Limb (tissue), 2 donors: ENCODE results near the gene NRXN3.
"Not testable (repeated sequence)": the region's sequence is repeated elsewhere in the genome, so short reads cannot be mapped to it uniquely, and the experiment has no call there.

Experiments
- DNase-seq, 2 donors: peaks; one replicate each; pipeline ENCODE4 v3.0.0-alpha.2; 2016; ENCODE audit errors: extremely low spot score in 2 of 2

NRXN3 gene

DNA sequence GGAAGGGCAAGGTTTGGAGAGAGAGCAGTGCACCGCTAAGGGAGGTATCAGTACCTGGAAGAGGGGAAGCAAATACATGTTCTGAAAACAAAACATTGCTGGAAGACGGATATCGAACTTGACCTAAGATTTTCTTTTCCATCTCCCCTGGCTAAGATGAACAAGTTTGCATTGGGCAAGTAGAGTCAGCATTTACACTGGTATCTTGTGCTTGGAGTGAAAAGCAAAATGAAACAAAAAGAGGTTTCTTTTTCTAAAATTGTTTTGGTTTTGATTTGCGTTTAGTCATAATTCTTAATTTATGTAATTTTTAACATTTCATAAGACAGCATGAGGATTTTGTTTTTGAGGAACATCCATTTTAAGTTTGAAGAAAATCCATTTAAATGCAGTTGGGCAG is 881.6 kb downstream of the NRXN3 start:
- no peak for DNase-seq

DNA sequence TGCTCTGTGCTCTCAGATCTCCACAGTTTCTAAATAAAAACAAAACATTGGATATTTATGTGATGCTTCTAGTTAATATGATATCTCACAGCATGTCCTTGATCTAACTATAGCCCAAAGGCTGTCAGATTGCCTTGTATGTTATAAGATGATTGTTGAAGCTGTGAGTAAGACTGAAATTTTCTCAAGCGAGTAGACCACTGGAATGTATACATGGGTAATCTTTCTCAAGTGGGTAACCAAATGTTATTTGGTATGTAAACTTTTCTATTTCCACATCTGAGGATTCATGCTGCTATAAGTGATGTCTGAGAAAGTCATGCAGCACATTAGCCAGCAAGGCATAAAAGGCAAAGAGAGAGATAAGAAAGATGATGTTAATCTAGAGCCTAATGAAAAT is 886.7 kb downstream of the NRXN3 start:
- DNase-seq: no peak

DNA sequence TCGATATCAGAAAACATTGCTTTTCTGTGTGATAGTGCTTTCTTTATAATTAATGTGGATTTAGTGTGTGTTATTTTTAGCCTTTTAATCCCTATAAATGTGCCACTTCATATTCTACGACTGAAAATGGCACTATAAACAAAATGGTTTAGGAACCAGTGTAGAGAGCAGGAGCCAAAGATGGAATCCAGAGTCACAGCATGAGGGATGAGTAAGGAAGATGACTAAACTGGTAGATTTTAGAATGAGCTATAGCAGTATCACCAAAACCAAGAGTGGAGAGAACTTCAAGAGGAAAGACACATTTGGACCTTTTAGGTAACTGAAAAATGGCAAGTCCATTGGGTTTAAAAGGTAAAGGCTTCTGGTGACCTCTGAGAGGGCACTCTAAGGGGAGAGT is 887.2 kb downstream of the NRXN3 start:
- no peak for DNase-seq

DNA sequence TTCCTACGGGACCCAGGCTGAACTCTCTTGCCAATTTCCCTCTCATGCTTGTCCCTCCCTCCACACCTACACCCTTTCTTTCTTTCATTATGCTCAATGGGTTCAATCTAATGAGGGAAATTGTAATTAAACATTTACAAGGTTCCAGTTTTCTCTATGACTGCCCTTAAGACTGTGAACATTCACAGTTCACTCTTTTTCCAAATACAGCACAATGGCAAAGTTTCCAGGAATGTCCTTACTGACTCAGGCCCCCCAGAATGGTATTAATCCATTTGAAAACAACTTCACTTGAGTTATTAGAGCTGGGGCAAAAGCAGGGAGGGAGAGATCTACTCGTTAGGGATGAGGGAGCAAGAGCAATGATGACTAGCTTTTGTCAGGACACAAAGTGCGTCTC is 892.1 kb downstream of the NRXN3 start:
- no peak for DNase-seq

DNA sequence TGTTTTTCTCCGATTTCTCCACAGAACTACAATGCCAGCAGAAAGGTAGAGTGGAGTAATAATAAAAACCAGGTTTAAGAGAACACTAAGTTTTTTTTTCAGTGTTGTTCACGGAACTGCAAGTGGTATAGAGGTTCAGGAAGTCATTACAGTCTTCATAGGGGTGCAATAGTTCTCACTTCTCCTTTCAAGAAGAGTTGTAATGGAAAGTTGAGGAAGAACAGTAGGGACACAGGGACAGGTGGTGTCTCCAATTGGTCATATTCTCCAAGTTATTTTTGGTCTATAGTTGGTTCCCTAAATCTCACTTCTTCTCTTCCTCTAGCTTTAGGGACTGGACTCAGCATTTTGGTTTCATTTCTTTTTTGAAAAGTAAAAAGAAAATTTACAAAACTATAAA is 894.0 kb downstream of the NRXN3 start:
- no peak for DNase-seq

DNA sequence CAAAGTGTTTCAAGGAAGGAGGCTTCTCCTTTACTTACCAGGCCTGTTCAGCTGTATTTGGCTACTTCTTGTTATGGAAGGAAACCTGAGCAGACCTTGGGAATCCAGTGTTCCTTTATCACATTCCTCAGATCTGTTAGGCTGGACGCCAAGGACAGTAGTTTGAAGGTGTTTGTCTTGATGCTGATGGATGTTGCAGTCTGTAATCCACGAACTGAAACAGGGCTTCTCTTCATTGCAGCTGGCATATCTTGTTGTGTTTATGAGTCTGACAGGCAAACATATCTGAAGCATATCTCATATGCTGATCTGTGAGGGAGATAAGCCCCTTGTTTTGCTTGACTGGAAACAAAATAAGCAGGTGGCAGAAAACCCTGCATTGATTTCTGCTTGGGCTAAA is 904.3 kb downstream of the NRXN3 start:
- DNase-seq: no peak

DNA sequence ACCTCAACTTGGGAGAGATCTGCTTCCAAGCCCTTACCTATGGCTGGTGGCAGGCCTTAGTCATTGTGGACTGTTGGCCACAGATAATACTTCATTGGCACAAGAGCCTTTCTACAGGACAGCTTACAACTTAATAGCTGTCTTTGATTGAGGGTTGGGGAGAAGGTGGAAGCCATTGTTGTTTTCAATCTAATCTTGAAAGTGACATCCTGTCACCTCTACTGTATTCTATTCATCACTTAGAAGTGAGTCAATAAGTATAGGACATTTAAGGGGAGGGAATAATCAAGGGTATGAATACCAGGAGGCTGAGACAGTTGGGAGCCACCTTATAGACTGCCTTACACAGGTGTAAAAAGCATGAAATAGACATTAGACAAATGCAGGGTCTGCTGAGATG is 906.3 kb downstream of the NRXN3 start:
- no peak for DNase-seq

DNA sequence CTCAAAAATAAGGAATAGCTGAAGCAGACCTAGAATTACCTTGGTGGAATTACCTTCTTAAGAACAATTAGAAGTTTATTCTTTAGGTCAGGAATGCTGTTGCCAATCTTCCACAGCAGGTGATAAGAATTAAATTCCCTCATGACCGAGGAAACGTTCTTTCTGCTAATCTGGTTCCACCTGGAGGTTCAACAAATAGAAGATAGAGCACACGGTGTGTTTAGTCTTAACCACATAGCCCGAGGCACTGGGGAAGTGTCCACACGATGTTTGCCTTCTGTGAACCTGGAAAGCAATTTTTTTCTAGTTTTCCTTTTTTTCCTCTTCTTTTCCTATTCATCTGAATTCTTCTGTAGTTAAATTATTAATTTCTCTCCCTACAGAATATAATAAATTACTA is 906.9 kb downstream of the NRXN3 start:
- DNase-seq: no peak

DNA sequence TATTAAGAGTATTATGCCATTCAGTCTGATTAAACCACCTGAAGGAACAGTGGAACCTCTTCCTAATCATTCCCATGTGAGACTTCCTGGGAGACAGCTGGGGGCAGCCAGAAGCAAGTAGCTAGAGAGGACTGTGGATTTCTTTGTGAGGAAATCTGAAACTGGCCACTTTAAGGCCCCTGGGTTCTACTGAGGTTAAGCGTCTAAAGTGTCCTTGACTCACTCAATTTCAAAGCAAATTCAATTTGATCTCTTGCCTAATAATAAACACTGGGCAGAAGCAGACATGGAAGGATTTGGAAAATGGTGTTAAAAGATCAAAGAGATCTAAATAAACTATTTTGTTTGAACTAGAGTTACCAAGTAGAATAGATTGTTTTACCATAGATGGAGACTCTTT is 909.9 kb downstream of the NRXN3 start:
- DNase-seq: no peak

DNA sequence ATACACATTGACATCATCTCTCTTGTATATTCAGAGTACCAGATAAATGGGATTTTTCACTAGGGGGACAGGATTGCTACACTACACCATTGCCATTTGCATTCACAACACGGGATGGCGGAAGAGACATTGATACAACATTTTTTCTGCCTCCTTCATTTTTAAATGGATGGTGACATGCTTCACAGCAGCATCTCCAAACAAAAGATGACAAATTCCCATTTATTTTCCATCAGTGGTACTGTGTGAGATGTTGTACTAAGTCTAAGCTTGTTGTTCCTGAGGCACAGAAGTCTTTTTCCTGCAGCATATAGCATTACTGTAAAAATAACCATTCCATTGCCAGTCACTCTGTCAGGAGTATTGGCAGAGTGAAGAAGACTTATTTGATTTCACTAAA is 912.7 kb downstream of the NRXN3 start:
- DNase-seq: no peak

DNA sequence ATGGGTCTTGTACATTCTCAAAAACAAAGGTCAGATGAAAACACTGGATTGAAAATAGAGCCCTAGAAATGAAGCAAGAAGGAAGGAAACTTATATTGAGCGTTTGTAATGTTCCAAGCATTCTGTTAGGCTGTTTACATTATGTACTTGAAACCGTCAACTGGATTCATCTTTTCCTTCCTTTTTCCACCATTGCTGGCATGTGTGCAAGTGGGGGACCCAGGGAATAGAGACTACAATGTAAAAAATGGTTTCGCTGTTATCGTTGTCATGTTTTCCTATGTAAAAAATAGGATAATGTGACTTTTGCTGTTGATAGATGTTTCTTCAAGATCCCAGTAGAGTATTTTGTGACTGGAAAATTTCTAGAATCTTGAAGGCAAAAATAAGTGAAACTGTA is 913.2 kb downstream of the NRXN3 start:
- DNase-seq: no peak

DNA sequence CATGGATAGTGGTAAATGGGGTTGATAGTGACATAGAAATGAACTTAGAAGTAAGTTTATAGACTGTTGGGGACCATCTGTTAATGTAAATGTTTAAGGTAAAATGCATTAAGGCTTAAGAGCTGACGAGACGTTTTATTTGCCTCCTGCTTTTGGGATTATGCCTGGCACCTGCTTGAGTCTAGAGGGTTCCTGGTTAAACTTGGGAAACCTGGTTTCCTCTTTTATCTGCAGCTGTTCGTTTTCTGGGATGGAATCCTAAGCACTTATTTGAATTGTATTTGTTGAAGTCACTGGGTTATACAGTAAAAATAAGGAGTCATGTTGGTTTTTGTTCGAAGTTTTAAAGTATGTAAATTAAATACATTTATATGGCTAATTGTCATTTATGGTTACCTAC is 914.7 kb downstream of the NRXN3 start:
- no peak for DNase-seq

DNA sequence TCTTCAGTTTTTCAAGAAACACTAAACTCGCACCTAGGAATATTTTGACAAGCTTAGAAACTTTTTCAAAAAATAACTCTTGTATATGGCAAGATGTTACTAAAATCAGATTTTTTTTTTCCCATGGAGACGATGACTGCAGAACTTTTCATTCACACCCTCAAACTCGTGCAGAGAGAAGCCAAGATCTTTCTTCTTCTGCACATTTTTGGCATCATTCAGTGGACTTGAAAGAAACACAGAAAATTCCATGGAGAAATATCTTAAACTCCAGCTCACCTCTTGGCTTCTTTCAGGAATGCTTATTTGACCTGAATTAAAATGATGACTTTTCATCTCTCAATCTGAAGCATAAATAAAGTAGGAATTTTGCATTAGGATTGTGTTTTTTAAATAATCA is 919.4 kb downstream of the NRXN3 start:
- peak in 1 of 2 donors; percentile 58 for DNase-seq

DNA sequence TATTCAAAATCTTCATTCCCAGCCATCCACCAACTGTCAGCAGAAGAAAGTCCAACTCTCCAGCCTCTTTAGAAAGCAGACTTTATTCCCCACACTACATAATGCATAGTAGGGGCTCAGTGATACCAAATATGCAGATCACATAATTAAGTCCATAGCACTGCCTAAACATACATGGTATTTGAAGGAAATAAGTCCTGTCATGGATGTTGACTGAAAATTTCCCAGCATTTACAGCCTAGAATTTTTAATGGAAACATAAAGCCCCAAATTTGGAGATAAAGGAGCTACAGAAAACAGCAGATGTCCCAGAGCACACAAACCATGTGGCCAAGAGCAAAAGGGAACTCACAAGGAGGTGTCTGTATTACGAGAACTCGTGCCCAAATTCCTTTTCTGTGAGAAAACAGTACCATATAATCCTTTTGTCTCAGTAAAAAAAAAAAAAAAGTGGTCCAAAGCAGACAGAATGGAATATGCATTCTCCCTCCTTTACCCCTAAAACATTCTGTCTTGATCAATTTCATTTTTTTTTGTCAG is 920.5 kb downstream of the NRXN3 start:
- DNase-seq: peak in 1 of 2 donors; percentile 24

DNA sequence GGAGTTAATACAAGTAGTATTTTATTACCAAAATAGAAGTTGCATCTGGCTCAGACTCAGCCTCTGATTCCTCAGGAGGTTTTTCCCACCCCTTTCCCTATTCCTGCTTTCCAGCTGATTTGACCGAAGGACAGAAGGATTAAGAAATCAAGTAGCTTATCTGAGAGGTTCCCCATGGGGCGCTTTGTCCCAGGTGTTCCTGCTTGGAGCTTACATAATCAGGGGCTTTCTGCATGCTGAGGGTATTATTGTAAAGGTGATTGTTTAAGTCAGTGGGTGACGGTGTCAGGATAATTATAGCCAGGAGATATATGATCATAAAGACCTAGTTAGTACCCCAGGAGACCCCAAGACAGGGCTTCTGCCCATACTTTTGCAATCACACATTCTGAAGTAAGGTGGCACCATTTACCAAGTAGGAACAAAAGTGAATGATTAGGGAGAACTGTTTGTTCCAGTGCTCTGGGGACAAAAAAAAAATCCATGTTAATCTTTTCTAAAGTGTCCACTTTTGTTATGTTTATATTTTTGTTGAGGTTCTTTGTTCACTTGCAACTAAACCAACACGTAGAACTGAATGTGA is 921.3 kb downstream of the NRXN3 start:
- no peak for DNase-seq

DNA sequence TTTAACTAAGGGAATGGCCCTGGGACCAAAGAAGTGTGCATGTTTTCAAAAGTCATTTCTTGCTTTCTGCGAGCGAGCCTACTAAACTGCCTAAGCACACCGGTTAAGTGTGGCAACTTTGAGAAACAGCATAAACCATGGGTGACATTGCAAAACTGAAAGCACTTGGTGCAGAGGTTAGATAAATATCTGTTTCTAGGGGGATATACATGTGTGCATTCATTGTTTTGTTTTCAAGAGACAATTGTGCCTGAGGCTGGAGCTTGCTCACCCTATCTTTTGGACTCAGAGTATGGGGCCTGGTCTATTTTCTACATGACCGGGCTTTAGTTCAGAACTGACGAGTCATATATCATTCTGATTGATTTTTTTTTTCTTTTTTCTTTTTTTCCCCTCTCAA is 923.4 kb downstream of the NRXN3 start:
- DNase-seq: no peak

DNA sequence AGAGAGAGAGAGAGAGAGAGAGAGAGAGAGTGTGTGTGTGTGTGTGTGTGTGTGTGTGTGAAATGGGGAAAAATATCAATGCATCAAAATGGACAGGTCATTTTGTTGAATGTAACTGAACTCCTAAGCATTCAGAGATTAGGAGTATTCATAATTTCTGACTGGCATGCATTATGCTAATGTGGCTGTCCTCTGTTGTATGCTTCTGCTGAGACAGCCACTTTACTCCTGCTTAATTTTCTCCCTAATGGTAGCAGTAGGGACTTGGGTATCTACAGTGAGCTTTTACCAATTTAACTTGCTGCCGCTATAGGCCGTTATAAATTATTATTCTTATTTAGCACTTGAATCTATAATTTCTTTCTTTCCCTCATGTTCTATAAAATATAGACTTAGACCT is 924.8 kb downstream of the NRXN3 start:
- no peak for DNase-seq

DNA sequence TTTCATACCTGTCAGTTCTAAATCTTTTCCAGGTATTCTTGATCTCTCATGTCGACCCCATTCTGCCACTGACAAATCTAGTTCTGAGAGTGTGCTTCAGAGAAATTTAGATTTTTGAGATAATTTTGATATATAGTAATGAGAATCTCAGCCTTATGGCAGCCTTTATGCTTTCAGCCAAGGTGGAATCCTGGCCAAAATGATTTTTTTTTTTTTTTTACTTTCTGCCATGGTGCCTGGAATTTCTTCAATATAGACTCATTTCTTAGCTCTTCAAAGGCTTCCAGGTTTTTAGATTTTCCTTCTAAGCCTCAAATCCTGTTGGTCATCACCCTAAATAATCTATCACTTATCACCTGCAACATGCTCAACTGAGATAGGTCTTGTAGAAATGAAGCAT is 926.6 kb downstream of the NRXN3 start:
- no peak for DNase-seq

DNA sequence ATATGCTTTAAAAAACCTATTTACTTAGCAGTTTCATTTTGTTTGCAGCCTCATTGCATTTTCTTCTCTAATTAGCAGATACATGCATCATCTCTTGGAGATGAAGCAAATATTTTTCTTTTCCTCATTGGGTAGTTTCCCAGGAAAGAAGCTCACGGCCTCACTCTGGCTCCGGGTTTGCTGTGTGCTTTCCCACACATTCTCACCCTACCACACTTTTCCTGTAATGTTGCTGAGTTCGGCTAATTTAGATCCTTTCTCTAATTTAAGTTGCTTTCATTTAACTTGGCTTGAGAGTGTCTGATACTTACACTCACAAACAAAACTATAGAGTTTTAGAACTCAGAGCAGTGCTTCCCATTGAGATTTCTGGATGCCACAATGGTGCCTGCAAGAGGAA is 928.2 kb downstream of the NRXN3 start:
- DNase-seq: no peak

DNA sequence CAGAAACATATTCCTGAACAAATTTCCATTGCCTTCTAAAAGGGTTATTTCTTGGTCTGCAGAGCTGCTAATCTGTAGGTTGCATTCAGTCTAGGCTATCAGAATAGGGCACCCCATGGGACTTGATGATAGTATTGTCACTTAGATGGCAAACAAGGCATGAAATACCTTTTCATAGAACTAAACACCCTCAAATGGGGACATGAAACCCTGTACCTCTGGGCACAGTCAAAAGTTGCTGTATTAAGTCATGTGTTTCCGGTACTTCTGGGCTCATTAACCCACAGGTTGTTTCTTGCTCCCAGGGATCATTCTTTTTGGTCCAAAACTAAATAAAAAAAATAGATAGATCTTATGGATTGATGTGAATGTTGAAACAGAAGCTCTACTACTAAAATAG is 930.4 kb downstream of the NRXN3 start:
- no peak for DNase-seq

DNA sequence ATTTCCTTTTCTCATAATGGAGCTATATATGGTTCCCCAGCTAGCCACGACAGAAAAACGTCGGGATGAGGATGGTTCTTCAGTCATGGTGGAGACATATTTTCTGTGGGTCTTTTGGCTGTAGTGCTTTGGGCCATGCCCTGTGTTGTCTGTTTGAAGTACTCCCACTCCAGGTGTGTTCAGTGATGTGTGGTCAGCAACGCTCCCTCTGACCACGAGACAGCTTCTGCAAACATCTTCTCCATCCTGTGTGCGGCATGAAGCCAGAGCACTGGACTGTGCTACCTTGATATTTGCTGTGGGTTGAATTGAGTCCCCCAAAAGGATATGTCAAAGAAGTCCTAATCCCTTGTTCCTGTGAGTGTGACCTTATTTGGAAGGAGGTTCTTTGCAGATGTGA is 931.2 kb downstream of the NRXN3 start:
- no peak for DNase-seq

DNA sequence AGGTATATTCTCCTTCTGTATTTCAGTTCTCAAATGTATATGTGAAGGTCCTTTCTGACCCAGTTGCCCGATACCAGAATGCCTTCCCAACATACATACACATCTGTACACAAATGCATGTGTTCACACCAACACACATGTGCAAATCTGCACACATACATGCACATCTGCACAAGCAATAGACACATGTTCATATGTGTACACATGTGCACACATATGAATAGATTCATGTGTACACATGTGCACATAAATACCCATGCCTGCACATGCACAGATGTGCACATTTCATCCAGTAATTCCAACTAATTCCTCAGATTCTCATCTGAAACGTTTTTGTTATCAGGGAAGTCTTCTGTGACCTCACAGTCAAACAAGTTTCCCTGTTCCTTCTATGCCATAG is 933.6 kb downstream of the NRXN3 start:
- DNase-seq: no peak

DNA sequence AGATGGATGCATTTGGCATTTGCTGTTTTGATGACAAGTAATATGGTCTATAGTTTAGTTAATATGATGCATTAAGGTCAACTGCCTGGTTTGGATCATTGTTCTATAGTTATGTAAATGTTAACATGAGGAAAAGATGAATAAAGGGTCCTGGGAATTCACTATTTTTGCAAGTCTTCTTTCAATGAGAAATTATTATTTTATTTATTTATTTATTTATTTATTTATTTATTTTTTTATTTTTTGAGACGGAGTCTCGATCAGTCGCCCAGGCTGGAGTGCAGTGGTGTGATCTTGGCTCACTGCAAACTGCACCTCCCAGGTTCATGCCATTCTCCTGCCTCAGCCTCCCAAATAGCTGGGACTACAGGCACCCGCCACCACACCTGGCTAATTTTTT is 940.4 kb downstream of the NRXN3 start:
- not testable (repeated sequence) for DNase-seq

DNA sequence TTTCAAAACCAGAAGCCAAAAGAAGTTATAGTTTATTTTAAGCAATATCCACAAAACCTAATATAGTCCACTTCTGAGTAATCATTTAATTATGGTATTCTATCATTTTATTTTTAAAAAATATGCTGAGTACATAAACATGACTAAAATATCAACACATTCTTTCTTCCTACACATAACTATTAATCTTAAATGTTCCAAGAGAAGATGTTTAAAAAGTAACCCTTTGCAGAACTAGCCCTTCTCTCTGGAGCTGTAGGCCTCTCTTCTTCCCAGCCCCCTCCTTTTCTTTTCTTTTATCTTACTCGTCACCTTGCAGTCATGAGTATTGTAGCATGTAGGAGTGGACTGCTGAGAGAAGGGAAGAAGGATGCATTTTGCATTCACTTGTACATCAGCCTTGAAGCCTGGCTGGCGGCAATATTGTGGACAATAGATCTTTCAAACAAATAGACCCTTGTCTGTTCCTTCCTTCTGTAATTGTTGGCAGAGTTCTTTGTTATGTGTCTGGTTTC is 941.9 kb downstream of the NRXN3 start:
- no peak for DNase-seq
